Lung (tissue), 12 donors: ENCODE results near the gene ZXDC. TPM values are rescaled to one million over a fixed set of nuclear protein-coding genes. Genes with fewer than 3 reads are reported as not detected.
A peak's percentile ranks its signal among the peaks of the same experiment; 100 is the strongest.

Experiments used
- ATAC-seq: fragments of 200-7000 bp; cut with Tn5 transposase; one replicate; pipeline ENCODE4 v1.9.1; 2020; ENCODE audit warnings: moderate number of reproducible peaks; ENCODE audit not compliant: insufficient read depth, low FRiP score
- DNase-seq, 3 donors: peaks; one replicate each; pipeline ENCODE4 v3.0.0-alpha.2; 2013 to 2017
- H3K27ac ChIP-seq, 2 donors: one replicate each; pipeline ENCODE4 v1.5.1; 2013; ENCODE audit warnings: mild to moderate bottlenecking in 2 of 2, moderate library complexity in 2 of 2, control low read depth in 1 of 2, inconsistent platforms in 1 of 2, low read depth in 1 of 2, low read length in 1 of 2
- H3K27me3 ChIP-seq, 3 donors: one replicate each; pipeline ENCODE4 v1.5.1; 2013; ENCODE audit warnings: low read length in 2 of 3; ENCODE audit not compliant: control insufficient read depth in 3 of 3, insufficient read depth in 3 of 3
- H3K36me3 ChIP-seq, 4 donors: one replicate each; pipeline ENCODE4 v1.5.1; 2013; ENCODE audit warnings: low read length in 4 of 4, mild to moderate bottlenecking in 1 of 4, moderate library complexity in 1 of 4; ENCODE audit not compliant: control insufficient read depth in 4 of 4, insufficient read depth in 4 of 4
- H3K4me1 ChIP-seq, 5 donors: one replicate each; pipeline ENCODE4 v1.5.1; 2013; ENCODE audit warnings: low read length in 5 of 5, mild to moderate bottlenecking in 2 of 5, moderate library complexity in 1 of 5; ENCODE audit not compliant: control insufficient read depth in 5 of 5, insufficient read depth in 5 of 5
- H3K4me3 ChIP-seq: one replicate; pipeline ENCODE4 v1.5.1; 2013; ENCODE audit warnings: mild to moderate bottlenecking, control low read depth, moderate library complexity
- H3K9ac ChIP-seq, 2 donors: one replicate each; pipeline ENCODE4 v1.5.1; 2013; ENCODE audit warnings: low read length in 2 of 2, control low read depth in 1 of 2; ENCODE audit not compliant: insufficient read depth in 1 of 2
- H3K9me3 ChIP-seq, 4 donors: one replicate each; pipeline ENCODE4 v1.5.1; 2013; ENCODE audit warnings: low read length in 3 of 4, mild to moderate bottlenecking in 1 of 4, moderate library complexity in 1 of 4; ENCODE audit not compliant: control insufficient read depth in 4 of 4, insufficient read depth in 3 of 4
- WGBS, 2 donors: extraction: QIAGEN DNeasy Blood & Tissue Kit; methylation state at CpG; one replicate each; pipeline ENCODE4 v1.1.7; 2013; 5-methylcytosine and 5-hydroxymethylcytosine counted together
- polyA plus RNA-seq, 2 donors: library from polyadenylated mRNA; stranded (reverse); fragments of 200-250 nt; gene quantifications; one replicate each; pipeline ENCODE4 v1.2.1, GENCODE V29; 2013
- total RNA-seq, 2 donors: library from RNA; depleted of rRNA in 1 of 2; stranded (reverse); fragments of >200 nt in 1 of 2; gene quantifications; one replicate each; pipeline ENCODE4 v1.2.1, GENCODE V29; 2014 to 2021
- TF ChIP-seq, protein P1 (sequence below): IDR thresholded peaks from 2 replicates; pipeline ENCODE4 v1.5.1; 2012; ENCODE audit warnings: mild to moderate bottlenecking; ENCODE audit errors: control extremely low read depth, extremely low read depth
- donor health status: control.
- donor health status: control.
- donor health status: Bipolar disorder and iron deficiency.
- donor health status: healthy.
- donor health status: DM: yes; HTN: yes; CAD: no.

The ZXDC gene
- total and polyA plus RNA-seq, 4 donors: 12.9 to 49.5 (median 29.8) TPM

DNA sequence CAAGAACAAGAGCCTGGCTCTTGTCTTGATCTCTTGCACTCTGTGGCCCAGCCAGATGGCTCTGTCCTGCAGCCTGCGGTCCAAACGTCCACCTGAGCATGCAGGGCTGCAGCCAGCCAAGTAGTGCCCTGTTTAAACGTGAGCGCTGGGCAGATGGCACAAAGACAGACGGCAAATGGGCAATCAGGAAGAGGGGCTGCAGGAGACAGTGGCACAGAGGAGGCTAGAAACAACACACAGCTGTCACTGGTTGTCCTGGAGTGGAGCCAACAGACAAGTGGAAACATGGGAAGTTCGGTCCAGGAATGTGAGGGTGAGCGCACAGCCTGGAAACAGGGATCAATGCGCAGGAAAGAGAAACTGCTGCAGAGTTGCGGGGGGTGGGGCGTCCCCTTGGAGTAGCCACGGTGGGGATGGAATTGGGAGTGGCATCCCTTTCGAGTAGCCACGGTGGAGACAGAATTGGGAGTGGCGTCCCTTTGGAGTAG lies 10.7 kb upstream of the ZXDC start:
- DNase-seq (peak; percentile 27 to 50 (median 39)), ATAC-seq (no peak)
- TF ChIP-seq, protein P1, sequence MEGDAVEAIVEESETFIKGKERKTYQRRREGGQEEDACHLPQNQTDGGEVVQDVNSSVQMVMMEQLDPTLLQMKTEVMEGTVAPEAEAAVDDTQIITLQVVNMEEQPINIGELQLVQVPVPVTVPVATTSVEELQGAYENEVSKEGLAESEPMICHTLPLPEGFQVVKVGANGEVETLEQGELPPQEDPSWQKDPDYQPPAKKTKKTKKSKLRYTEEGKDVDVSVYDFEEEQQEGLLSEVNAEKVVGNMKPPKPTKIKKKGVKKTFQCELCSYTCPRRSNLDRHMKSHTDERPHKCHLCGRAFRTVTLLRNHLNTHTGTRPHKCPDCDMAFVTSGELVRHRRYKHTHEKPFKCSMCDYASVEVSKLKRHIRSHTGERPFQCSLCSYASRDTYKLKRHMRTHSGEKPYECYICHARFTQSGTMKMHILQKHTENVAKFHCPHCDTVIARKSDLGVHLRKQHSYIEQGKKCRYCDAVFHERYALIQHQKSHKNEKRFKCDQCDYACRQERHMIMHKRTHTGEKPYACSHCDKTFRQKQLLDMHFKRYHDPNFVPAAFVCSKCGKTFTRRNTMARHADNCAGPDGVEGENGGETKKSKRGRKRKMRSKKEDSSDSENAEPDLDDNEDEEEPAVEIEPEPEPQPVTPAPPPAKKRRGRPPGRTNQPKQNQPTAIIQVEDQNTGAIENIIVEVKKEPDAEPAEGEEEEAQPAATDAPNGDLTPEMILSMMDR: no peak
- H3K4me1 ChIP-seq: peaks cover 0 to 9% (median 4%) of the 10 kb centered on the region in 5 donors
- WGBS, 2 donors: 77 to 86% methylated on average over 14 of the region's 14 CpGs
- H3K4me3 ChIP-seq: no peak overlapping the region
- no peaks in the 10 kb centered on the region for H3K36me3 ChIP-seq
- H3K9me3 ChIP-seq: no peaks in the 10 kb centered on the region
- peaks cover 0 to 2% (median 0%) of the 10 kb centered on the region in 3 donors for H3K27me3 ChIP-seq
- H3K9ac ChIP-seq: no peak overlapping the region
- no peak overlapping the region for H3K27ac ChIP-seq

DNA sequence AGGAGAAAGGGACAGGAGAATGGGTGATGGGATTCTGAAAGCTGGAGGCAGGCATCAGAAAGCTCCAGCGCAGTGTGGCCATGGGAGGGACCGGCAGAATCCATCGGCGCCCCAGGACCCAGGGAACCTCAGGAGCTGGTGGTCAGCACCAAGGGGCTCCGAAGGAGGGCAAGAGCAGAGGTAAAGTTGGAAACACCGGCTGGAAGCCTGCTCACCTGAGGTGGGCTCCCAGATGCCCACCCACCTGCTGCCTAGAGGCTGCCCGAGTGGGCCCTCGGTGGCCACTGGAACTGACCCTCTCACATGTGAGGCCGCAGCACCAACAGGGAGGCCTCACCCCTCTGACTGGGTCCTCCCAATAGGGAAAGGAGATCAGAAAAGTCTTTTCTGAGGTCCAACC lies 10.3 kb upstream of the ZXDC start:
- Histone ChIP-seq H3K36me3 (no peaks in the 10 kb centered on the region), H3K9me3 (no peaks in the 10 kb centered on the region), H3K9ac (no peak overlapping the region), H3K27me3 (peaks cover 0 to under 1% (median 0%) of the 10 kb centered on the region in 3 donors), H3K27ac (no peak overlapping the region), H3K4me3 (no peak overlapping the region), H3K4me1 (peaks cover 0 to 12% (median 4%) of the 10 kb centered on the region in 5 donors)
- TF ChIP-seq, protein P1: no peak
- no peak for DNase-seq
- 95 to 97% methylated on average over 9 of the region's 9 CpGs for WGBS, 2 donors
- ATAC-seq: no peak

DNA sequence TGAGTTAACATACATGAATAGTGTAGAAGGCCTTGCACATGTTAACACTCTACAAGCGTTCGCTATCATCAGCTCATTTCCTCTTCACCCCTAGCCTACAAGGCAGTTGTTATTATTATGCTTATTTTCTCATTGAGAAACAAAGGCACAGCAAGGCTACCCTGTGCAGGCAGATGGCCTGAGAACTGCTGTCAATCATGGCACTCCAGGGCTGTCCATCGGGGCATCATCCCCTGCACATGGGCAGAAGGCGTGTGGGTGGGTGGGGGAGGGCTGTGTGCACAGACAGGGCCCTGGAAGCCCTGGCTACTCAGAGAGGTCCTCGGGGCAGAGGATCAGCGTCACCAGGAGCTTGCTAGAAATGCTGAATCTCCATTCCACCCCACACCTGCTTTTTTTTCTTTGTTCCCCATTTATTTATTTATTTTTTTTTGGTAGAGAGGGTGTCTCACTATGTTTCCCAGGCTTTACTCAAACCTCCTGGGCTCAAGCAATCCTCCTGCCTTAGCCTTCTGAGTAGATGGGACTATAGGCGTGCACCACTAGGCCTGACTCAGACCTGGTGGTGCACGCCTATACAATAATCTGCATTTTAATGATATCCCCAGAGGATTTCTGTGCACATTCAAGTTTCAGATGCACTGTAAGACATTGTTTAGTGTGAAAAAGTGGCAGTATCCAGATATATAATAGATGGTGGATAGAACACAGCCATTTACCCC lies 9.6 kb upstream of the ZXDC start:
- ATAC-seq (no peak), DNase-seq (no peak)
- H3K4me3 ChIP-seq: no peak overlapping the region
- H3K4me1 ChIP-seq: peaks cover 0 to 16% (median 4%) of the 10 kb centered on the region in 5 donors
- no peak overlapping the region for H3K27ac ChIP-seq
- 83 to 91% methylated on average over 8 of the region's 8 CpGs for WGBS, 2 donors
- no peaks in the 10 kb centered on the region for H3K27me3 ChIP-seq
- no peaks in the 10 kb centered on the region for H3K36me3 ChIP-seq
- H3K9ac ChIP-seq: no peak overlapping the region
- TF ChIP-seq, protein P1: no peak
- H3K9me3 ChIP-seq: no peaks in the 10 kb centered on the region
